ENCODE results near the gene ACO2. TPM values are rescaled to one million over a fixed set of nuclear protein-coding genes. Genes with fewer than 3 reads are reported as not detected.

Gene ACO2
- polyA plus RNA-seq, 1 of the 3 experiments (the other 2 are of a cell fraction), result 47.0 TPM

- H3K4me2 ChIP-seq, result peak overlapping the region; percentile 76
- ChIA-PET POLR2A (no interaction called here), CTCF (no interaction called here)
- no peak for DNase-seq
- peaks cover 17% of the 10 kb centered on the region for H3F3A ChIP-seq (replicated peaks; ENCODE audit: insufficient read depth)
- H3K27ac ChIP-seq (ENCODE audit: low read depth in 2 of 2, low read length in 1 of 2), result peak overlapping the region in 1 of 2 experiments; percentile 71; a peak in 3 of 4 replicates
- no peaks in the 10 kb centered on the region for H3K9me2 ChIP-seq
- peaks cover 0 to 29% of the 10 kb centered on the region in 2 experiments; a peak in 1 of 4 replicates for H3K4me1 ChIP-seq (ENCODE audit: control insufficient read depth in 1 of 2, insufficient read depth in 2 of 2, low read depth in 1 of 2, low read length in 1 of 2)
- H3K9ac ChIP-seq, result no peak overlapping the region
- no peaks in the 10 kb centered on the region for H3K9me3 ChIP-seq
- no peaks in the 10 kb centered on the region for H4K20me1 ChIP-seq (ENCODE audit: insufficient read depth)
- H3K36me3 ChIP-seq (replicated peaks in 1 of 2; ENCODE audit: control insufficient read depth in 1 of 2, insufficient read depth in 2 of 2, low read length in 1 of 2), result no peaks in the 10 kb centered on the region
- no peaks in the 10 kb centered on the region for H3K27me3 ChIP-seq (ENCODE audit: insufficient read depth)
- H2AFZ ChIP-seq (ENCODE audit: low read depth), result no peak overlapping the region
- H3K4me3 ChIP-seq (ENCODE audit: low read depth in 2 of 2, low read length in 1 of 2), result no peak overlapping the region
- 3% methylated on average over 6 of the region's 10 CpGs for WGBS (ENCODE audit: low lambda C conversion rate)
- no peaks in the 10 kb centered on the region for H3K79me2 ChIP-seq (ENCODE audit: insufficient read depth)
- no peak for TF ChIP-seq RFX5 (IDR thresholded peaks at IDR 0.05; ENCODE audit: low read length)
- TF ChIP-seq, protein P1, sequence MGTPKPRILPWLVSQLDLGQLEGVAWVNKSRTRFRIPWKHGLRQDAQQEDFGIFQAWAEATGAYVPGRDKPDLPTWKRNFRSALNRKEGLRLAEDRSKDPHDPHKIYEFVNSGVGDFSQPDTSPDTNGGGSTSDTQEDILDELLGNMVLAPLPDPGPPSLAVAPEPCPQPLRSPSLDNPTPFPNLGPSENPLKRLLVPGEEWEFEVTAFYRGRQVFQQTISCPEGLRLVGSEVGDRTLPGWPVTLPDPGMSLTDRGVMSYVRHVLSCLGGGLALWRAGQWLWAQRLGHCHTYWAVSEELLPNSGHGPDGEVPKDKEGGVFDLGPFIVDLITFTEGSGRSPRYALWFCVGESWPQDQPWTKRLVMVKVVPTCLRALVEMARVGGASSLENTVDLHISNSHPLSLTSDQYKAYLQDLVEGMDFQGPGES (IDR thresholded peaks at IDR 0.05; ENCODE audit: low read depth, low read length), result no peak
- no peak for TF ChIP-seq POLR2AphosphoS5 (IDR thresholded peaks at IDR 0.05; ENCODE audit: low read depth, low read length)
- no peak for TF ChIP-seq RAD21 (IDR thresholded peaks at IDR 0.05; ENCODE audit: low read length)
- TF ChIP-seq, protein P2, sequence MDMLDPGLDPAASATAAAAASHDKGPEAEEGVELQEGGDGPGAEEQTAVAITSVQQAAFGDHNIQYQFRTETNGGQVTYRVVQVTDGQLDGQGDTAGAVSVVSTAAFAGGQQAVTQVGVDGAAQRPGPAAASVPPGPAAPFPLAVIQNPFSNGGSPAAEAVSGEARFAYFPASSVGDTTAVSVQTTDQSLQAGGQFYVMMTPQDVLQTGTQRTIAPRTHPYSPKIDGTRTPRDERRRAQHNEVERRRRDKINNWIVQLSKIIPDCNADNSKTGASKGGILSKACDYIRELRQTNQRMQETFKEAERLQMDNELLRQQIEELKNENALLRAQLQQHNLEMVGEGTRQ (IDR thresholded peaks at IDR 0.05; ENCODE audit: borderline replicate concordance, low read depth, low read length), result no peak
- peak; percentile 53; the same call in 1 of the 2 replicates for TF ChIP-seq RXRA (IDR thresholded peaks at IDR 0.05; ENCODE audit: borderline replicate concordance, low read depth)
- no peak for TF ChIP-seq TAF1 (IDR thresholded peaks at IDR 0.05; ENCODE audit: borderline replicate concordance, low read depth, low read length)
- TF ChIP-seq EZH2phosphoT487 (IDR thresholded peaks at IDR 0.05; ENCODE audit: borderline replicate concordance, low read depth), result no peak
- no peak for TF ChIP-seq EP300 (IDR thresholded peaks at IDR 0.05; ENCODE audit: borderline replicate concordance in 1 of 2, low read depth in 1 of 2, low read length in 1 of 2)
- no peak for TF ChIP-seq SMC3 (IDR thresholded peaks at IDR 0.05; ENCODE audit: low read depth, low read length)
- TF ChIP-seq MXI1 (IDR thresholded peaks at IDR 0.05; ENCODE audit: low read depth, low read length), result no peak
- TF ChIP-seq RCOR1 (IDR thresholded peaks at IDR 0.05; ENCODE audit: low read length), result no peak
- no peak for TF ChIP-seq NRF1 (IDR thresholded peaks at IDR 0.05; ENCODE audit: low read depth, low read length)
- TF ChIP-seq, protein P3, sequence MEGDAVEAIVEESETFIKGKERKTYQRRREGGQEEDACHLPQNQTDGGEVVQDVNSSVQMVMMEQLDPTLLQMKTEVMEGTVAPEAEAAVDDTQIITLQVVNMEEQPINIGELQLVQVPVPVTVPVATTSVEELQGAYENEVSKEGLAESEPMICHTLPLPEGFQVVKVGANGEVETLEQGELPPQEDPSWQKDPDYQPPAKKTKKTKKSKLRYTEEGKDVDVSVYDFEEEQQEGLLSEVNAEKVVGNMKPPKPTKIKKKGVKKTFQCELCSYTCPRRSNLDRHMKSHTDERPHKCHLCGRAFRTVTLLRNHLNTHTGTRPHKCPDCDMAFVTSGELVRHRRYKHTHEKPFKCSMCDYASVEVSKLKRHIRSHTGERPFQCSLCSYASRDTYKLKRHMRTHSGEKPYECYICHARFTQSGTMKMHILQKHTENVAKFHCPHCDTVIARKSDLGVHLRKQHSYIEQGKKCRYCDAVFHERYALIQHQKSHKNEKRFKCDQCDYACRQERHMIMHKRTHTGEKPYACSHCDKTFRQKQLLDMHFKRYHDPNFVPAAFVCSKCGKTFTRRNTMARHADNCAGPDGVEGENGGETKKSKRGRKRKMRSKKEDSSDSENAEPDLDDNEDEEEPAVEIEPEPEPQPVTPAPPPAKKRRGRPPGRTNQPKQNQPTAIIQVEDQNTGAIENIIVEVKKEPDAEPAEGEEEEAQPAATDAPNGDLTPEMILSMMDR (IDR thresholded peaks at IDR 0.05), result no peak
- peak; percentile 71 for TF ChIP-seq JUND (IDR thresholded peaks at IDR 0.05)
- peak; percentile 52; the same call in 1 of the 2 replicates for TF ChIP-seq MEF2A (IDR thresholded peaks at IDR 0.05; ENCODE audit: borderline replicate concordance, low read depth)
- TF ChIP-seq YY1 (IDR thresholded peaks at IDR 0.05; ENCODE audit: low read depth), result no peak
- TF ChIP-seq, protein P4, sequence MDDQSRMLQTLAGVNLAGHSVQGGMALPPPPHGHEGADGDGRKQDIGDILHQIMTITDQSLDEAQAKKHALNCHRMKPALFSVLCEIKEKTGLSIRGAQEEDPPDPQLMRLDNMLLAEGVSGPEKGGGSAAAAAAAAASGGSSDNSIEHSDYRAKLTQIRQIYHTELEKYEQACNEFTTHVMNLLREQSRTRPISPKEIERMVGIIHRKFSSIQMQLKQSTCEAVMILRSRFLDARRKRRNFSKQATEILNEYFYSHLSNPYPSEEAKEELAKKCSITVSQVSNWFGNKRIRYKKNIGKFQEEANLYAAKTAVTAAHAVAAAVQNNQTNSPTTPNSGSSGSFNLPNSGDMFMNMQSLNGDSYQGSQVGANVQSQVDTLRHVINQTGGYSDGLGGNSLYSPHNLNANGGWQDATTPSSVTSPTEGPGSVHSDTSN (IDR thresholded peaks at IDR 0.05), result no peak
- peak; percentile 22; the same call in 1 of the 2 replicates for TF ChIP-seq TEAD4 (IDR thresholded peaks at IDR 0.05; ENCODE audit: borderline replicate concordance, insufficient read depth)
- TF ChIP-seq, protein P5, sequence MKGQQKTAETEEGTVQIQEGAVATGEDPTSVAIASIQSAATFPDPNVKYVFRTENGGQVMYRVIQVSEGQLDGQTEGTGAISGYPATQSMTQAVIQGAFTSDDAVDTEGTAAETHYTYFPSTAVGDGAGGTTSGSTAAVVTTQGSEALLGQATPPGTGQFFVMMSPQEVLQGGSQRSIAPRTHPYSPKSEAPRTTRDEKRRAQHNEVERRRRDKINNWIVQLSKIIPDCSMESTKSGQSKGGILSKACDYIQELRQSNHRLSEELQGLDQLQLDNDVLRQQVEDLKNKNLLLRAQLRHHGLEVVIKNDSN (IDR thresholded peaks at IDR 0.05; ENCODE audit: borderline replicate concordance, low read depth), result no peak
- no peak for TF ChIP-seq FOXM1 (IDR thresholded peaks at IDR 0.05; ENCODE audit: low read depth)
- TF ChIP-seq REST (IDR thresholded peaks at IDR 0.05; ENCODE audit: low read depth, low read length), result no peak
- no peak for TF ChIP-seq GABPA (IDR thresholded peaks at IDR 0.05; ENCODE audit: low read depth)
- no peak for TF ChIP-seq GATA2 (CRISPR knock-in tag; IDR thresholded peaks at IDR 0.05)
- TF ChIP-seq ELF1 (IDR thresholded peaks at IDR 0.05), result no peak
Measured at GRCh38 chr22:41563051-41563711, 94.3 kb downstream of the ACO2 start.
